M059J (cell line): ENCODE results near the gene IGSF9B. TPM values are rescaled to one million over a fixed set of nuclear protein-coding genes. Genes with fewer than 3 reads are reported as not detected.

Experiments
- DNase-seq: peaks from one replicate; pipeline ENCODE4 v3.0.0-alpha.2; 2012; ENCODE audit warnings: low read depth
- total RNA-seq: library from RNA; depleted of rRNA; stranded (reverse); fragments of >200 nt; shearing (Covaris generic); gene quantifications from 2 replicates; pipeline ENCODE4 v1.2.3, GENCODE V29; 2014

The IGSF9B gene
- total RNA-seq, 1 experiment from 2014 or later, result 0.02 TPM

DNA sequence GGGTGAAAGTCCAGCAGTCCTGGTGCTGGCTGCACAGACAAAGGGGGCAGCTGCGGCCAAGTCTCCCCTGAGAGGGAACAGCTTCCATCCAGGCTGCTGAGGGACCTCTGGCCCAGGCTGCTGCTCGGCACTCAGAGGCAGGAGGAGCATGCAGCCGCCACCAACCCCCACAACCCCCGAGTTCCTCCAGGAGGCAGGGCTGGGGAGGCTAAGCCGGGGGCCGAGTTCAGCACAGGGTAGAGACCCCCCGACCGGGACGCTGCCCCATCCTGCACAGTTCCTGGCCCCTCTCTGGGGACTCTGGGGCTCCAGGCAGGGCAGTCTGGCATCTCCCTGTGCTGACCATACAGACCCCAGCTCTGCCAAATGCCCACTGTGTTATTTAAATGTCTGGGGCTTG is 20.2 kb downstream of the IGSF9B start:
- DNase-seq, result no peak

DNA sequence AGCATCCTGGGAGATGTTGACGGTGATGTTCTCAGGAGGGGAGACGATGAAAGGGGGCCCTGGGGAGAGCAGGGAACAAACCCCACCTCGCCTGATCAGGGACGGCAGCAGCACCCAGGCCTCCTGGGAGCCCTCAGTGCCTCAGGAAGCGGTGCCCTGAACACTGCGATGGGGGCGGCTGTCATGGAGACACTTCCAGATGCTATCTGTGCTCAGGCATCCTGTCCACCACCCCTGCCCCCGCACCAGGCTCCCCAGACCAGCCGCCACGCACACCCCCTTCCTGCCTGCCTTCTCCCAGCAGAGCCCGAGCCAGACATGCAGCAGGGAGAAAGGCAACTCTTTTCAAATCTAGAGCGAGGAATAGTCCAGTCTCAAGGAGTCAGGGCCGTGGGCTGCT is 20.6 kb downstream of the IGSF9B start:
- no peak for DNase-seq

DNA sequence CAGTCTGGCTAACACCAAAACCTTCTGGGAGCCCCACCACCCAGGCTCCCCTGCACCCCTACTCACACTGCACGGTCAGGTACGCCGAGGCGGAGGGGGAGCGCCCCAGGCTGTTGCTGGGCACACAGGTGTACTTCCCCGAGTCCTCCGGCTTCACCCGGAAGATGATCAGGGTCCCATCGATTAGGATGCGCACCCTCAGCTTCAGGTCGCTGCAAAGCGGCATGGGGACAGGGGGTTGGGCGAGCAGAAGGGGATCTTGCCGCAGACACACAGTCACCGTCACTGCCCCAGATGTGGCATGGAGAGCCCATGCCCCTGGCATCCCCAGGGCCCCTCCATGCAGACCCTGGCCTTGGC is 21.2 kb downstream of the IGSF9B start:
- DNase-seq, result no peak

DNA sequence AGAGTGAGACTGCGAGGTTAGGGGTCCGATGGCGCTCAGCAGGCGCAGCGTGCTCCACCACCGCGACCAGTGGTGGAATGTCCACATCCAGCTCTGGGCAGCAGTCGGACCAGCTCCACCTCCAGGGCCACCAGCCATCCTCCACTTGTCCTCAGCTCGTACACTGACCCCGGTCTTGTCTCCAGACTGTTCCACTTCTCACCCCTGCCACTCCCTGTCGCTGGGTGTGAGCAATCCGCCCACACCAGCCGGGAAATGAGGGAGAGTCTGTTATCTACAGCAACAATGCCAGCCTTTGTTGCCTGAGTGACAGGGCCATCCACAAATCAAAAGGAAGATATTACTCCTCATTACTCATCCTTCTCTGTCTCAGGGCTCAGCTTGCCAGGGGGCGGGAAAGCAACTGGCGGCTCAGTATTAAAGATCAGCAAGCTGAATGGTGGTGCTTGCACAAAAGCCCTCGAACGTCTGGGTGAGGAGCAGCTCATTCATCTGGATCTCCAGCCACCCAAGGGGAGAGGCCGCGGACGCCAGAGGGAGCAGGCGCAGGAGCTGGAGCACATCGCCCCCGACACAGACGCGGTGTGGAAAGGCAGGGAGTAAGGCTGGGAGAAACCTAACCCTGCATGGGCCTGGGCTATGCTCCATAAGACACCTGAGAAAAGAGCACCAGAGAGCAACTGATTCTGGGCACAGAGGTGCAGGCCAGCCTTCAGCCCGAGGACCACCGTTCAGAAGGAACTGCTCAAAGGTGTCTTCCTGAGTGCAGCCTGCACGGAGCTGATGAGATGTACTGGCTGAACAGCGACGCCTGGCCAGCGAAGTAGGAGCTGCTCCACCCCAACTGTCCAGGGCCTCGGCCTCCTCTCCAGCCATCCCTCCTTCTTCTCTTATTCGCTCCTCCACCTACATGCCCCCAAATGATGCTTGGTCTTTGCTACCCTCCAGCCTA is 21.9 kb downstream of the IGSF9B start:
- peak; percentile 55 for DNase-seq

DNA sequence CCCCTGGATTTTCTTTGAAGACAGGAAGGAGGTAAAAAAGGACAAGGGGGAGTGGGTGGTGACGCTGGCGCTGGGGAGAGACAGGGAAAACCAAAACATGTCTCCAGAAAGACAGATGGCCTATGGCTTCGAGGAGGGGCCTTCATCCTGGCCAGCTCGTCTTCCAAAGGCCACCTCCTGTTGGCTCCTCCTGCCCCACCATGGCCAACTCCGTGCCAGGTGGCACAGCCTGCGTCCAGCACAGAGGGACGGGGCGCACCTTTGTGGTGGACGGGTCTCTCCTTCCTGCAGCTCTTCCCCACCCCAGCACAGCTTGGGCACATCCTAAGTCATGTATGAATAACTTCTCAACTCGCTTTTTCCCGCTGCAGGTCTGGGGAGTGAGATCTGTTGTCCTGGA is 22.7 kb downstream of the IGSF9B start:
- DNase-seq, result no peak

DNA sequence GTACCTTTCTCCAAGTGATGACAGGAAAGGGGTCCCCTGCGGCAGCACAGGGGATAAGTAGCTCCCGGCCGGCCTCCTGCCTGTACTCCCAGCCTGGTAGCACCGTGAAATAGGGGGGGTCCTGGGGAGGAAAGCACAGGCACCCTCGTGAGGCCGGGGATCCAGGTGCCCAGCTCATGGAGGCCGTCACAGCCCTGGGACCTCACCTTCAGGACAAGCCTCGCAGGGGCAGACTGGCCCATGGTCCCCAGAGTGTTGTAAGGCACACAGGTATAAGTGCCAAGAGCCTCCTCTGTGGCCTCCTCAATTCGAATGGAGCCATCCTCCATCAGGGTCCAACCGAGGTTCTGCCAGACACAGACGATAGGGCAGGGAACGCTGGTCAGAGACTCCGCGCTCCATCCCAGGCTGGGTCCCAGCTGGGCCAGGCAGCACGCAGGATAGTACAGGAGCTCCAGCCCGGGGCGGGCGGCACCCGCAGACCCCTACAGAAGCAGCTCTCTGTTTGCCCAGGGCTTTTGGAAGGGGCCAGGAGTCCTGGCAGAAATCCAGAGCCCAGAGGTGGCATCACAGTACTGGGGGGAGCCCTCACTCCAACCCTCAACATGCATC is 25.2 kb downstream of the IGSF9B start:
- no peak for DNase-seq

DNA sequence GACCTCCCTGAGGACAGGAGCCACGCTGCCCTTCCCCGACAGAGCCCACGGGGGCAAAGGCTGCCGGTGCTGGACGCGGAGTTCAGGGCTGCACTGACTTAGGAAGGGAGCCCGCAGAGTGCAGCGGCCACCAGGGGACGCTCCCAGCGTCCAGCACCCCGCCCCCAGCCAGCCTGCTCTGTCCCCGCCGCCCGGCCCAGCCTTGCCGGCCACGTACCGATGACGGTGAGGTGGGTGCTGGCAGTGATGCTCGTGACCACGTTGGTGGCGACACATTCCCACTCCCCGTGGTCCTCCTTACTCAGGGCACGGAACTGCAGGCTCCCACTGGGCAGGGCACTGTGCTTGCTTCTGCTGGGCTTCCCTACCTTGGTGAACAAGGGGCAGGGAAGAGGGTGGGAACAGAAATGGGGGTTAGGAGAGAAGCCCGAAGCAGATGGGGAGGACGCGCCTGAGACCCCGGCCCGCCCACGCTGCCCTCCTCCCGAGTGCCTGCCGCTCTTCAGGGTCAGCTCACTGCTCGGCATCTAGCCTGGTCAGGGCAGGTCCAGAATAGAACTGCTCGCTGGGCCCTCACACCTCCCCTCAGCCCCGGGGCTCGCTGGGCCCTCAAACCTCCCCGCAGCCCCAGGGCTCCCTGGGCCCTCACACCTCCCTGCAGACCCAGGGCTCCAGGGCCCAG is 25.9 kb downstream of the IGSF9B start:
- DNase-seq, result no peak

DNA sequence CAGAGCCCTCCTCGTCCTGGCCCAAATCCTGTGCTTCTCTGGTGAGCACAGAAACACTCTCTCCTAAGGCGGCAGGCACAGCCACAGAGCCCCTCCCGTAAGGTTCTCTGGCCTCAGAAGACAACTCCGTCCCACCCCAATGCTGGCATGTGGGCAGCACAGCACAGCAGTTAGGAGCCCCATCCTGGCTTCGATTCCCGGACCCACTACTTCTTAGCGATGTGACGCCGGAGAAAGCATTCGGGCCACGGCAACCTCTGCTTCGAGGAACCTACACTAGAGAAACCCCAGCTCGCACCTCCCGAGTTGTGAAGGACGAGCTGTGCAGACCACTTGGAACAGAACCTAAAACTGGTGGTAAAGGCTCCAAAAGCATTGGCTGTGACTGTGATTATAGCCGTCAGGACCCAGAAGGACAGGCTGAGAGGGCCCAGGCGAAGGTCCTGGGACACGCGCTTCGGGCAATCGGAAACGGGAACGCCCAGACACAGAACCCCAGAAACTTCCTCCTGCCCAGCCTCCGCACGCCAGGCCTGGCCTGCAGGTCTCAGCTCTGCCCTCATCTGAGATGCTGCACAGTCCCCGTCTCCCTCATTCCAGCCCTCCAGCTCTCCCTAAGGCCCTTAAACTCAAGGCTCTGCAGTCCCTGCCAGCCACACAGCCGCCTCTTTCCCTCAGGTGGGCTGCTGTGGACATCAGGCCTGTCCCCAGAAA is 26.6 kb downstream of the IGSF9B start:
- DNase-seq, result no peak

DNA sequence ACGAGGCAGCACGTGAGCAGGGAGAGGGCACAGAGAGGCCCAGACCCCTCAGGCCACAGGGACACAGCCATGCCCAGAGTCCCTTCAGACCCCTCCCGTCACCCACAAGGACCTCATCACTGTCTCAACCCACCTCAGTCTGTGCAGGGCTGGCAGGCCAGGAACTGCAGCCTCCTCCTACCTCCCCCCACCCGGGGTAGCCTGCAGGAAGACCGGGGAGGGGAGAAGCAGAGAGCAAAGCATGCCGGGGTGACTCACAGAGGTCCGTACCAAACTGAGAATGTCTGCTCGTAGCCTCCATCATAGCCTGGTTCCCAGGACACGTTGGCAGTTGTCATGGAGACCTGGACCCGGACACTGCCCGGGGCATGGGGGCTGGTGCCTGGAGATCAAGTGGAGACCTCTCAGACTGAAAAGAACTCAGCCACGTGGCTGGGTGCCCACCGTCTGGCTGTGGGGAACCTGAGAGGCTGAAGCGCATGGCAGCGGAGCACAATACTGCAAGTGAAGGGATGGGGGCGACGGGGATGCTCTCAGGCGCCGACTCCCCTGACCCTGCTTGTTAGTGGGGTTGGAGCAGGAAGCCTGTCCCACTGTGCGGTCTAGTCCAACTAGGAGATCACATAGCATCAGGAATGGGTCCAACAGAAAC is 27.2 kb downstream of the IGSF9B start:
- DNase-seq, result no peak

DNA sequence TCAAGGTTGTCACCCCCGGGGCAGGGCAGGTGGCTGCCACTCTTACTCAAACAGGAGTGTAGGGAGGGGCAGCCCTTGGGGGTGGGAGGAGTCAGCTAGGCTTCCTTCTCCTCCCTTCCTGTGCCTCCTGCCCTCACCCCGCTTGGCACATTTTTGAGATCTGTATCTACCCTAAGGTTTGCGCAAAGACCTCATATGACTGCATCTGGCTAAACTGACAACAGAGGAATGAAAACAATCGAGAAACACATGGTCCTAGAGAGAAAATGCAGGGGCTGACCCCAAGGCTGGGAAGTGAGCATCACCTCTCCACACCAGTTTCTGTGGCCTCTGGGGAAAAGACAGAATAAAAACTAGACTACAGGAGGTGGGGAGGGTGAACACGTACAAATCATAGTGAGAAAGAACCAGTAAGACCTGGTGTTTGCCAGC is 28.1 kb downstream of the IGSF9B start:
- DNase-seq, result peak; percentile 9

DNA sequence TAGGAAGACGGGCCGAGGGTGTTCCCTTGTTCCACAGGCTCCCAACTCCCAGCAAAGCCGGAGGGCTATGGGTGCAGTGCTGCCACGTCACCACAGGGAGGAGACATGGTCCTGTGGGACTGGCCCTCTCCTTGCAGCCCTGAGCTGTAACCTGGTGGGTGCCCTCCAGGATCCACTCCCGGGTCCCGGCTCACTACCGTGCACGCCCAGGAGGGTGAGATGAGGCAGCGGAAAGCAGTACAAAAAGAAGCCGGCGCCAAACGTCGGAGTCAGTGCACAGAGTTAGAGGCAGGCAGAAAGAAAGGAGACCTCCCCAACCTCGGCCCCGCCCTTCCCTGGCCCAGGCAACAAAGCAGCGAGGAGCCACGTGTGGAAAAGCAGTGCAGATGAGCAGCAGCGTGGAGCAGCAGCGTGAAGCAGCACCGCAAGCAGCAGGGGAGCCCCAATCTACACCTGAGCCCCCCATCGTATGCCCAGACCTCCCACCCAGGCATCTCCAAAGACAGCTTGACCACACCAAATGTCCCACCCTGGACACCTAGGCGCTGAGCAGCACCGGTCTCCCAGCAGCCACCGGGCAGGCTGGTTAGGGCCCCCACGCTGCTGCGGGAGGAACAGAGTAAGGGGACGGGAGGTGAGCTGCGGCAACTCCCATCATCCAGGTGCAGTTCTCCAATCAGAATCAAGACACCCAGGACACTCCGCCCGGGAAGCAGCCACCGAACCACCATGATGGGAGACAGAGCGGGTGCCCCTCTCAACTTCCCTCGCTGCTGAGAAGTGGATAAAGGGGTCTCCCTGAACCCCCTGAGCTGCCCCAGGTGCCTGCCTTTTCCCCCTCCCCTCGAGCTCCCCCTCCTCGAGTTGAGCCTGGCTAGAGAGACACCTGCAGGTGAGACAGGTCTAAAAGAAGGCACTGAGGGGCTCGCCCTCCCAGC is 28.8 kb downstream of the IGSF9B start:
- DNase-seq, result peak; percentile 46

DNA sequence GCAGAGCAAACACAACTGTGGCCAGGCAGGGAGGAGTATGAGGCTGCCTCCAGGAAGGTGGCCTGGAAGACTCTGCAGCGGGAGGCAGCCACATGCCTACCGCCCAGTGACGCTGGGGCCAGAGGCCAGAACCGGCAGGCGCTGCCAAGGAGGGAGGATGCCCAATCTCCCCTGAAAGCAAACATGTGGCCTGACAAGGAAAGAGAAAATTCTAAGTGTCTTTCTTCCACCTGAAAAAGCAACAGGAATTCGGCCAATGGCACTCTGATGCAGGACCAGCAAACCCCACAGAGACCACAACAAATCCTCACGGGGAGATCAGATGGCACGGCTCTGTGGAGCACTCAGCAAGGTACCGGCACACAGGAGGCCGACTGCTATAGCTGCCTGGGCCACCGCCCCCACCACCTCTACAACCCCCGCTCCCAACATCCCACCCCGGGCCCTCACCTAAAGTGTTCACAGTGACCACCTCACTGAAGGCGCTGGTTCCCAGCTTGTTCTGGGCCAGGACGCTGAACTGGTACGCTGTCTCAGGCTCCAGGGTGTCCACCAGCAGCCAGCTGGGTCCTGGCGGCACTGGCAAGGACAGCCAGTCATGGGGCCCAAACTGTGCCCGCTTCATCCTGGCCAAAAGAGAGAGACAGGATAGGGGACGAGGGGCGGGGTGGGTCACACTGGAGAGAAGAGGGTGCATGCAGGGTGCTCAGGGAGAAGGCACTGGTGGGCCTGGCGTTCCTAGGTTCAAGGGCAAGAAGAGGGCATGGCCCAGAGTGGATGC is 30.1 kb downstream of the IGSF9B start:
- no peak for DNase-seq

DNA sequence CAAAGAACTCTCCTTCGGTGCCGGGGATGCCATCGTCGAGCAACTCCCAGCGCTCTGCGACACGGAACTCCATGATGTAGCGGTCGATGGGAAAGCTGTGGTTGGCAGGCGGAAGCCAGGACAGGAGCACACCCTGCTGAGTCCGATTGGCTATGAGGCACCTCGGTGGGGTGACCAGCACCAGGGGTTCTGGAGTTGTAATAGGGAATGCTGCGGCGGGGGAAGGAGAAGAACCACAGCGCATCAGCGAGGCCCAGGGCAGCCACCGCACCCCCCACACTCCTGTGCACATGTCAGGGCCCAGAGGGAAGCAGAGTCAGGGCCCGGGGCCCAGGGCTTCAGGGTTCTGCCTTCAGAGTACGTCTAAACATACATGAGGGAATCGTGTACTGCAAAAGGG is 31.0 kb downstream of the IGSF9B start:
- no peak for DNase-seq

DNA sequence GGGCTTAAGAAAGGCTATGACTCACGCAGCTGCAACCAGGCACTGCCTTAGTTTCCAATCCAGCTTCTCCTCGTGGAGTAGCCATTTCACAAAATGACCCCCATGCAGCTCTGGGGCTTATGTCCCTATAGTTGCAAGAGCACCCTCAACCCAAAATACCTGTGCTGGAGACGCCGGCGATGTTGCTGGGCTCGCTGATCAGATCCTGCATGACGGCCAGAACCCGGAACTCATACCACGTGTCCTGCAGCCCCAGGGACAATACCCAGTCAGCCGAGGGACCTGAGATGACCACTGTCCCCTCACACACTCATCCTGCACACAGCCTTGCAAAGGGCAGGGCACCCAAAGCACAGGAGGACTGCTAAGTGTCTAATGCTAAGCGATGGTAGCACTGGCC is 32.1 kb downstream of the IGSF9B start:
- DNase-seq, result no peak

DNA sequence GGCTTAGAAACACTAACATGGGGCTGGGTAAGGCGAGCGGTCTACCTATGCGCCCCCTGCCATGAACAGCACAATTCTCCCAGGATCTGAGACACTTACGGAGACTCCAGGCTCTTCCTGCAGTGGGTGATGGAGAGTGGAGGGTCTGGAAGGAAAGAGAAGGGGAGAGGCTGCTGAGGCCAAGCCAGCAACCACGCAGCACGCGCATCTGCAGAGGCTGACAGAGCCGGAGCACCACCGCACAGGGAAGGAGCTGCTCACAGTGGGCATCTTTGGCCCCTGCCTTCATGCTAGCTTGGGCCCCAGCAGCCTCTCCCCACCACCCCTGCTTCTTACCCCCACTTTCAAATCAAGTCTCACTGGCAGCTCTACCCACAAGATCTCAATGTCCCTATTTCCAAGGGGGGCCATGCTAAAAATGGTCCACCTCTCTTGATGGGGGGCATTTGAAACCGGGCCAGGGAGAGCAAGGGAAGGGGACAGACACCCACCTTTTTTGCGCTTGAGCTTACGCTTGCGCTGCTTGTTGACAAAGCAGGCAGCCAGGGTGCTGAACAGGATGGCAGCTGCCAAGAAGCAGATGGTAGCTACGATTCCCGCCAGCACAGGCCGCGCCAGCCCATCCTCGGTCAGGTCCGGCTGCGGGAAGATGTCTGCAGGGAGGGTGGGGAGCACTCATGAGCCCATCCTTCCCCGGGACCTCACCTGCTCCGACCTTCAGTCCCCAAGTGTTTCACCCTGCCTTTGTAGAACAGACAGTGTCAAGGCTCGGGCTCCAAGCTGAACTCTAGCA is 34.5 kb downstream of the IGSF9B start:
- DNase-seq, result no peak

DNA sequence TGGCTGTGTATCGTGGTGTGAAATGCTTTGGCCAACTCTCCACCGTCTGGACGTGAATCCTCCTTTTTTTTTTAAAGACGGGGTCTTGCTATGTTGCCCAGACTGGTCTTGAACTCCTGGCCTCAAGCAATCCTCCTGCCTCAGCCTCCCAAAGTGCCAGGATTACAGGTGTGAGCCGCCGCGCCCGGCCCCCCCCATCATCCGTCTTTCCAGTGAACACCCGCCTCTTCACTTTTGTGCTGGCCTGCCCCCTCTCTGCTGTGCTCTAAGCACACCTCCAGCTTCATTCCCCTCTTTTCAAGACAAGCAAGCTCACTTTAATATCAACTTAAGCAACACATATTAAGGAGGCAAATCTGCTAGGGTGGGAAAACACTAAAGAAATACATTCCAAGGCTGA is 35.3 kb downstream of the IGSF9B start:
- DNase-seq, result no peak

DNA sequence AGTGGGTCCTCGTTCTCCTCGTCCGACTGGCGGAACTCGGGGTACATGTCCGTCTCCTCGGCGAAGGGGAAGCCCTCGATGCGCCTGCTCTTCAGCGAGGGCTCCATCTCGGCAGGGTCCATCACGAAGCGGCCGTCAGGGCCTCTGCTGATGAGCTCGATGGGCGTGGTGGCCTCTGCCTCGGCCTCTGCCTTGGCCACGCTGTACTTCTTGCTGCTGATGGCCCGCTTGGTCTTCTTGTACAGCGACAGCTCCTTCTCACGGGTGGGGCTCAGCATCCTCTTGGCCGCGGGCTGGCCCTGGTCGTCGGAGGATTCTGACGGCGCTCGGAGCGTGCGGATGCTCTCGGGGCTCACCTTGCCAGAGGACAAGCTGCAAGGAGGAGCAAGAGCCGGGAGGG is 35.7 kb downstream of the IGSF9B start:
- DNase-seq, result no peak

DNA sequence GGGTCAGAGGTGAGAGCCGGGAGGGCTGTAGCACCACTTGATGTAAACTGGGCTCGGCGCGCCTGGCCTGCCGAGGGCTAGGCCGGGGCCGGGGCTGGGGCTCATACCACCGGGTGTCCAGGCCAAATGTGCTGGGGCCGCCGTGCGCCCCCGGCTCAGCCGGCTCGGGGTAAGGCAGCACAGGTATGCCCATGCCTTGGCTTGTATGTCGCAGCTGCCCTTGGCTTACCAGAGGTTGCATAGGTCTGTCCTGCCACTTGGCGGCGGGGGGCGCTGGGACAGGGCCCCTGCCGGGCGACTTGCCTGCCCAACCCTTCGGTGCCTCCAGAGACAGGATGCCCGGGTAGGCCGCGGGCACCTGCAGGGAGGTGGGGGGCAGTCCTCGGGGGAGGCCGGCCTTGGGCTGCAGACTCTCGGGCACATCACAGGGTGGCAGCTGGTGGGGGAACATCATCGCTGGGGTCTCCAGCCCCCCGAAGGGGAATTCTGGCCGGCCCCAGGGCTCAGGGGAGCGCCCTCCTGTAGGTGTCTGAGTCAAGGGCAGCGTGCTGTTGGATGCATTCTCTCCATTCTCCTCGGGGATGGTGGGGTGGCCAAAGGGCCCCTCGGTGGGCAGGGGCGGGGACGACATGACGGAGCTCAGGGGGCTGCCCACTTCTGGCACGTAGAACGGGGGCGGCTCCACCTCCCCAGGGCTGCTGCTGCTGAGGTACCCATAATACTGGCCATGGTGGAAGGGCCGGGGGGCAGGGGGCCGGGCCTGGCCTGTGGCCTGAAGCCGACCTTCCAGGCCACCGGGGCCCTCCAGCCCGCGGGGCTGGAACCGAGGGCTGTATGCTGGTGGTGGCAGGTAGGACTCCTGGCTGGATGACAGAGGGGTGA is 36.4 kb downstream of the IGSF9B start:
- no peak for DNase-seq
